ENCODE data around the gene FAAP100.

FAAP100 gene

DNA sequence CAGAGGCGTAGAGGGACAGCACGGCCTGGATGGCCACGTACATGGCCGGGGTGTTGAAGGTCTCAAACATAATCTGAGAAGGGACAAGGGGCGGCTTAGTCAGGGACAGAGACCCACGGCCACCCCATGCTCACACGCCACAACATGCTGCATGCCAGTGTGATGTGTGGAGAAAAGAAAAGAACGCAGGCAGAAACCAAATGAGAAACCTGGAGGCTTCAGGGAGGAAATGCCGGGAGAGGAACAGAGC is 40.7 kb downstream of the FAAP100 start:
- peaks cover 39% of the 10 kb centered on the region for H3K36me3 ChIP-seq
- DNase-seq, result no peak
- no peaks in the 10 kb centered on the region for H3K4me1 ChIP-seq
- no peaks in the 10 kb centered on the region for H3K27me3 ChIP-seq
- no peaks in the 10 kb centered on the region for H3K9me3 ChIP-seq
- peak overlapping the region; percentile 74 for H3K4me3 ChIP-seq (ENCODE audit: low read depth, low read length)
- TF ChIP-seq, protein P1, sequence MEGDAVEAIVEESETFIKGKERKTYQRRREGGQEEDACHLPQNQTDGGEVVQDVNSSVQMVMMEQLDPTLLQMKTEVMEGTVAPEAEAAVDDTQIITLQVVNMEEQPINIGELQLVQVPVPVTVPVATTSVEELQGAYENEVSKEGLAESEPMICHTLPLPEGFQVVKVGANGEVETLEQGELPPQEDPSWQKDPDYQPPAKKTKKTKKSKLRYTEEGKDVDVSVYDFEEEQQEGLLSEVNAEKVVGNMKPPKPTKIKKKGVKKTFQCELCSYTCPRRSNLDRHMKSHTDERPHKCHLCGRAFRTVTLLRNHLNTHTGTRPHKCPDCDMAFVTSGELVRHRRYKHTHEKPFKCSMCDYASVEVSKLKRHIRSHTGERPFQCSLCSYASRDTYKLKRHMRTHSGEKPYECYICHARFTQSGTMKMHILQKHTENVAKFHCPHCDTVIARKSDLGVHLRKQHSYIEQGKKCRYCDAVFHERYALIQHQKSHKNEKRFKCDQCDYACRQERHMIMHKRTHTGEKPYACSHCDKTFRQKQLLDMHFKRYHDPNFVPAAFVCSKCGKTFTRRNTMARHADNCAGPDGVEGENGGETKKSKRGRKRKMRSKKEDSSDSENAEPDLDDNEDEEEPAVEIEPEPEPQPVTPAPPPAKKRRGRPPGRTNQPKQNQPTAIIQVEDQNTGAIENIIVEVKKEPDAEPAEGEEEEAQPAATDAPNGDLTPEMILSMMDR (IDR thresholded peaks at IDR 0.05; ENCODE audit: low read depth, low read length), result no peak

DNA sequence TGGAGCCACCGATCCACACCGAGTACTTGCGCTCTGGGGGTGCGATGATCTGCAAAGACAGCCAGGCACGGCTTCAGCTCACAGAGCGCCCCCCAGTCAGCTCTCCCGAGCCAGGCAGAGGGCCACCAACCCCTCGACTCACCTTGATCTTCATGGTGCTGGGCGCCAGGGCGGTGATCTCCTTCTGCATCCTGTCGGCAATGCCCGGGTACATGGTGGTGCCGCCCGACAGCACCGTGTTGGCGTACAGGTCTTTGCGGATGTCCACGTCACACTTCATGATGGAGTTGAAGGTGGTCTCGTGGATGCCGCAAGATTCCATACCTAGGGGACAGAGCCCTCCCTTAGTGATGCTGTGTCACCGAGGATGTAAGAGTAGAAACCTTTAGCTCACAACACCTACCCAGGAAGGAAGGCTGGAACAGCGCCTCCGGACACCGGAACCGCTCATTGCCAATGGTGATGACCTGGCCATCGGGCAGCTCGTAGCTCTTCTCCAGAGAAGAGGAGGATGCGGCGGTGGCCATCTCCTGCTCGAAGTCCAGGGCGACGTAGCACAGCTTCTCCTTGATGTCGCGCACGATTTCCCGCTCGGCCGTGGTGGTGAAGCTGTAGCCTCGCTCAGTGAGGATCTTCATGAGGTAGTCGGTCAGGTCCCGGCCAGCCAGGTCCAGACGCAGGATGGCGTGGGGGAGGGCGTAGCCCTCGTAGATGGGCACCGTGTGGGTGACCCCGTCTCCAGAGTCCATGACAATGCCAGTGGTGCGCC is 41.2 kb downstream of the FAAP100 start:
- no peaks in the 10 kb centered on the region for H3K4me1 ChIP-seq
- DNase-seq, result peak; percentile 37
- TF ChIP-seq, protein P1 (IDR thresholded peaks at IDR 0.05; ENCODE audit: low read depth, low read length), result no peak
- peaks cover 39% of the 10 kb centered on the region for H3K36me3 ChIP-seq
- H3K27me3 ChIP-seq, result no peaks in the 10 kb centered on the region
- peak overlapping the region; percentile 74 for H3K4me3 ChIP-seq (ENCODE audit: low read depth, low read length)
- H3K9me3 ChIP-seq, result no peaks in the 10 kb centered on the region

DNA sequence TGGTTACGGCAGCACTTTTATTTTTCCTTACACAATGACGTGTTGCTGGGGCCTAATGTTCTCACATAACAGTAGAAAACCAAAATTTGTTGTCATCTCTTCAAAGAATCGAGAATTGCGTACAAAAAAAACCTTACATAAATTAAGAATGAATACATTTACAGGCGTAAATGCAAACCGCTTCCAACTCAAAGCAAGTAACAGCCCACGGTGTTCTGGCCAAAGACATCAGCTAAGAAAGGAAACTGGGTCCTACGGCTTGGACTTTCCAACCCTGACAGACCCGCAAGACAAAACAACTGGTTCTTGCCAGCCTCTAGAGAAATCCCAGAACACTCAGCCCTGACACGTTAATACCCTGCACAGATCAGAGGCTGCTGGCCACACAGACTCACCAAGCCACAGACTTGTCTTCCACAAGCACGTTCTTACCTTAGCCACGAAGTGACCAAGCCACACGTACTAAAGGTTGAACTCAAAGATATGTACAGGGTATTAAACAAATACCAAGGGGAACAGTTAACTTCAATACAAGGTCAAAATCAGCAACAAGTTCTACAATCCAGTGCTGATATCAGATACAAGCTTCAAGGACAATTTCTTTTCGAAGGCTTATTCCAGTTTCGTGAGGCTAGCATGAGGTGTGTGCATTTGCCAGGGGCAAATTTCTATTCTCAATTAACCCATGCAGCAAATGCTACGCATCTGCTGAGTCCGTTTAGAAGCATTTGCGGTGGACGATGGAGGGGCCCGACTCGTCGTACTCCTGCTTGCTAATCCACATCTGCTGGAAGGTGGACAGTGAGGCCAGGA is 42.0 kb downstream of the FAAP100 start:
- Histone ChIP-seq H3K9me3 (no peaks in the 10 kb centered on the region), H3K4me1 (no peaks in the 10 kb centered on the region), H3K36me3 (peaks cover 39% of the 10 kb centered on the region), H3K27me3 (no peaks in the 10 kb centered on the region), H3K4me3 (ENCODE audit: low read depth, low read length) (peak overlapping the region; percentile 74)
- DNase-seq, result no peak
- TF ChIP-seq, protein P1 (IDR thresholded peaks at IDR 0.05; ENCODE audit: low read depth, low read length), result no peak

DNA sequence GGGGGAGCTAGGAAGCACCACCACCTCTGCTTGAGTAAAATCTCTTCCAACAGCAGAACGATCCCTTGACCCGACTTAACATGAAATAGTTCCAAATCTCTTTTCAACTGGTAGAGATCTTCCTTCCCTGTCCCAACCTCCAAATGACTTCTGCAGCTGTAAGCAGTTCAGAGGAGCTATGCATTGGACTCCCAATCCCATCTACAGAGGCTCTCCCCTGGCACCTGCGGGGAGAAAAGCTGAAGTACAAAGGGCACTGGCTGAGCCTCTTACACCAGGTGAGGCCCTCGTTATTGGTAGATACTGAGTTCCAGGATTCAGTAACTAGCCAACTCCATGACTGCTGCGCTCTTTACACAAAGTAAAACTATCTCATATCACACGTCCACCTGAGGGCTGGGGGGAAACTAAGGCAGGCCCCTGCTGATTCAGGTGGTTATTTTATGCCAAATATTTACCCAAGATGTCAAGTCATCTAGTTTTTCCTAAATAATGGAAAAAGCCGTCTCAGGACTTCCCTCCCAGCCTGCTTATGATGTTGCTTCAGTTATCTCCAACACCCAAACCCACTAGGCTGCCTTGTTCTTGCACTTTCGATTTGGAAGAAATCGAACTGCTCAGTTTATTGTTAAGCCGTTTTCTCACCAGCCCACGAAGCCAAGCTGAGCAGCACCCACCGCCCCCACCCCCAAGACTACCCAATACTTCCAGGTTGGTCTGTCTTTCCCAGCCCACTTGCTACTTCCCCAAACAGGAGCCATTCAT is 42.8 kb downstream of the FAAP100 start:
- Histone ChIP-seq H3K4me3 (ENCODE audit: low read depth, low read length) (peak overlapping the region; percentile 74), H3K27me3 (no peaks in the 10 kb centered on the region), H3K9me3 (no peaks in the 10 kb centered on the region), H3K36me3 (peaks cover 39% of the 10 kb centered on the region), H3K4me1 (no peaks in the 10 kb centered on the region)
- no peak for DNase-seq
- TF ChIP-seq, protein P1 (IDR thresholded peaks at IDR 0.05; ENCODE audit: low read depth, low read length), result no peak

DNA sequence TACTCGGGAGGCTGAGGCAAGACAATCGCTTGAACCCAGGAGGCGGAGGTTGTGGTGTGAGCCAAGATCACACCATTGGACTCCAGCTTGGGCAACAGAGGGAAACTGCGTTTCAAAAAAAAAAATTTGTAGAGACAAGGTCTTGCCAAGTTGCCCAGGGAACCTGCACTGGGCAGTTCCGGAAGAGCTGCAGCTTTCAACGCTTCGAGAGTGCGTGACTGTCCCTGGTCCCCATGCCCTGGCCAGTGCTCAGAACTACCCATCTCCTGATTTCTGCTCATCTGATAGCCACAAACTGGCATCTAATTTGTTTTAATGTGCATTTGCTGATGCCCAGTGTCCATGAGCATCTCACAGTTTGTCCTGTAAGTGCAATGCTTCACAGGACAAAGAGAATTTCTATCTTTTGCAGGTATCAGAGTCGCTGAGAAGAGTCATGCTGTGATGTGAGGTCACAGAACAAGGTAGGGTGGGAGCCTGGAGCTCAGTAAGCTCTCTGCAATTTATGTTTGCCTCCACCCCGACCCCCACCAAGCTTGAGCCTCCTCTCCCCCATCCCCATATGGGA is 43.4 kb downstream of the FAAP100 start:
- TF ChIP-seq, protein P1 (IDR thresholded peaks at IDR 0.05; ENCODE audit: low read depth, low read length), result no peak
- H3K27me3 ChIP-seq, result no peaks in the 10 kb centered on the region
- DNase-seq, result no peak
- no peaks in the 10 kb centered on the region for H3K9me3 ChIP-seq
- no peak overlapping the region for H3K4me3 ChIP-seq (ENCODE audit: low read depth, low read length)
- H3K4me1 ChIP-seq, result no peaks in the 10 kb centered on the region
- H3K36me3 ChIP-seq, result peaks cover 39% of the 10 kb centered on the region

Measured in BE2C (cell line).